ENCODE results near the gene EPHA2.

EPHA2 gene

GRCh38 chr1:16145662-16146278 lies 10.1 kb downstream of the EPHA2 start:
- TF ChIP-seq CTCF (IDR thresholded peaks at IDR 0.05; ENCODE audit: low read depth, low read length), result no peak
- DNase-seq (ENCODE audit: extremely low read depth, low read depth), result no peak

GRCh38 chr1:16145030-16145661 lies 10.7 kb downstream of the EPHA2 start:
- no peak for TF ChIP-seq CTCF (IDR thresholded peaks at IDR 0.05; ENCODE audit: low read depth, low read length)
- no peak for DNase-seq (ENCODE audit: extremely low read depth, low read depth)

DNA sequence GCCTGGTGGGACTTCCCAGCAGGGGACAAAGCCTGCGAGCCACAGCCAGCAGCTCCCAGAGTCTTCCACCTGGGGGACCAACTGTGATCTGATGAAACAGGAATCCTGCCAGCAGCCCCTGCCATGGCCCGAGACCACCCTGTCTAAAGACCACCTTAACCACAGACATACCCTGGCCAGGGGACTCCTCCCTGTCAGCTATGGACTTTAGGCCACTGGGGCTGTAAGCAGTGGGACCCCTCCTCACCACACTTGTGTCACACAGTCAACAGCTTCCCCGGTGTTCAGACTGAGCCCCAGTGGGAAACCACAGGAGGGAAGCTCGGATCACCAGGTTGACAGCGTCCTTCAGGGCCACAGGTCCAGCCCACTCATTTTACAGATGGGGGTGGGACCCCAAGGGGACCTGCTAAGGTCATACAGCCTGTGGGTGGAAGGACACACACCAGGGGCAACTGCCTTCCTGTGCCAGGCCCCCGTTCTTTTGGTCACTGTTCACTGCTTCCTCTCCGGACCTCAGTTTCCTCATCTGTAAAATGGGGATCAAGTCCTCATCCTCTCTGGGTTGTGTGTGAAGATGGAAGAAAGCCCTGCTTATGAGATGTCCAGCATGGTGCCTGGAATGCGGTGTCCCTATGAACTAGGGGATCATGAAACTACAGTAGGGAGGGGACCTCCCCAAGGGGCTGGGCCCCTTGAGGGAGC lies 11.4 kb downstream of the EPHA2 start:
- DNase-seq (ENCODE audit: extremely low read depth, low read depth), result no peak
- no peak for TF ChIP-seq CTCF (IDR thresholded peaks at IDR 0.05; ENCODE audit: low read depth, low read length)

DNA sequence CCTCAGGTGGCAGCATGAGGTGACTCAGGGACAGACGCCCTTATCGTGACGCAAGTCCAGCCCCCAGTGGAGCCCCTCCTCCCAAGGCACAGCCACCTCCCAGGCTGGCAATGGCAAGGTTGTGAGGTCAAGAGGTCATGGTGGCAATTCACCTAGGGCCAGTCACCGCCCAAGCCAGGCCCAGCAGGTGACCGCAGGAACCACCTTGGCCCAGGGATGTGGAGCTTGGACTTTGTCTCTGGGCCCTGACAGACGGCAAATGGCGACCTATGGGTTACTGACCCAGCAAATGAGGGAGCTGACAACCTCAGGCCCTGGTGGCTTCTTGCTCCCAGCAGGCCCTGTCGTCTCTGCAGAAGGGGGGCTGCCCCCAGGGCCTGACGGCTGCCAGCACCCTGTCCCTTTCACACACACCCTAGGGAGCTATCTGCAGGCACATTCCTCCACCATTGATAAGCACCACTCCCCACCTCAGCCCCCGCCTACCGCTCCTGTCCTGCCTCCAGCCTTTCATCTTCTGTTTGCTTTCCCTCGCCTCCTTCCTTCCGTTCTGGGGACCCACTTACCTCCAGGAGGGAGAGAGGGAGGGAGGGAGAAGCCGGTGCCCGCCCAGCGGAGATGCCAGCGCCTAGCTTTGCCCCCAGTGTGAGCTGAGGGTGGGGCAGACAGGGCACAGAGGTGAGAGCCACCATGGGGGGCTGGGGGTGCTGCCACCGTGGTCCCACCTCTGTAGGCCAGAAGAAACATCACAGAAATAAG lies 12.1 kb downstream of the EPHA2 start:
- TF ChIP-seq CTCF (IDR thresholded peaks at IDR 0.05; ENCODE audit: low read depth, low read length), result no peak
- no peak for DNase-seq (ENCODE audit: extremely low read depth, low read depth)

DNA sequence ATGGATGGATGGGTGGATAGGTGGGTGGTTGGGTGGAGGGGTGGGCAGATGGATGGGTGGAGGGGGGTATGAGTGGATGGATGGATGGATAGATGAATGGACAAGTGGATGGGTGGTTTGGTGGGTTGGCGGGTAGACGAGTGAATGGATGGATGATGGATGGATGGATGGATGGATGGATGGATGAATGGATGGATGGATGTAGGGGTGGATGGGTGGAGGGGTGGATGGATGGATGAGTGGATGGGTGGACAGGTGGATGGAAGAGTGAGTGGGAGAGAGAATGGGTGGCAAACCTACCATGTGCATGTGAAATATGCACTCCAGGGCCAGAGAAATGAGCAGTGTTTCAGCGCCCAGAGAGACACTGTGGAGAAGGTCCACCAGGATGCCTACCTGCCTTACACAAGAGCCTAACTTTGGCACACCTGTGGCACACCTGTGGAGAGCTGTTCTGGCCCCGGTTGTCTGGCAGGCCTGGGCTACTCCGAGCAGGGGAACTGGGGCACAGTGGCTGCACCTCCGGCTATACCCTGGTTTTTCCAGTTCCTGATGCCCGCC lies 12.8 kb downstream of the EPHA2 start:
- no peak for DNase-seq (ENCODE audit: extremely low read depth, low read depth)
- no peak for TF ChIP-seq CTCF (IDR thresholded peaks at IDR 0.05; ENCODE audit: low read depth, low read length)

DNA sequence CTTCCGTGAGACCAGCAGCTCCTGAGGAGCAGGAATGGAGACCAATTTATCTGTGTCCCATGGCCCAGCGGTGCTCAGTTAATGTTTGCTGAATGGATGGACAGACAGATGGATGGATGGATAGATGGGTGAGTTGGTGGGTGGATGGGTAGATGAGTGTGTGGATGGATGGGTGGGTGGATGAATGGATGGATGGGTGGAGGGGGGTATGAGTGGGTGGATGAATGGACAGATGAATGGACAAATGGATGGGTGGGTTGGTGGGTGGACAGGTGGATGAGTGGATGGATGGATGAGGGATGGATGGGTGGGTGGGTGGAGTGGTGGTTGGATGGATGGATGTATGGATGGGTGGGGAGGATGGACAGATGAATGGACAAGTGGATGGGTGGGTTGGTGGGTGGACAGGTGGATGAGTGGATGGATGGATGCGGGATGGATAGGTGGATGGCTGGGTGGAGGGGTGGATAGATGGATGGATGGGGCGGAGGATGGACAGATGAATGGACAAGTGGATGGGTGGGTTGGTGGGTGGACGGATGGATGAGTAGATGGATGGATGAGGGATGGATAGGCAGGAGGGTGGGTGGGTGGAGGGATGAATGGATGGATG lies 13.4 kb downstream of the EPHA2 start:
- no peak for TF ChIP-seq CTCF (IDR thresholded peaks at IDR 0.05; ENCODE audit: low read depth, low read length)
- no peak for DNase-seq (ENCODE audit: extremely low read depth, low read depth)
